Measurements from ENCODE around the gene RTTN. TPM values are rescaled to one million over a fixed set of nuclear protein-coding genes. Genes with fewer than 3 reads are reported as not detected.

RTTN gene
- total and polyA plus RNA-seq, 9 of the 15 experiments (the other 6 are each of a cell fraction or from before 2014, with no cell fraction given): 3.1 to 18.3 (median 10.6) TPM

DNA sequence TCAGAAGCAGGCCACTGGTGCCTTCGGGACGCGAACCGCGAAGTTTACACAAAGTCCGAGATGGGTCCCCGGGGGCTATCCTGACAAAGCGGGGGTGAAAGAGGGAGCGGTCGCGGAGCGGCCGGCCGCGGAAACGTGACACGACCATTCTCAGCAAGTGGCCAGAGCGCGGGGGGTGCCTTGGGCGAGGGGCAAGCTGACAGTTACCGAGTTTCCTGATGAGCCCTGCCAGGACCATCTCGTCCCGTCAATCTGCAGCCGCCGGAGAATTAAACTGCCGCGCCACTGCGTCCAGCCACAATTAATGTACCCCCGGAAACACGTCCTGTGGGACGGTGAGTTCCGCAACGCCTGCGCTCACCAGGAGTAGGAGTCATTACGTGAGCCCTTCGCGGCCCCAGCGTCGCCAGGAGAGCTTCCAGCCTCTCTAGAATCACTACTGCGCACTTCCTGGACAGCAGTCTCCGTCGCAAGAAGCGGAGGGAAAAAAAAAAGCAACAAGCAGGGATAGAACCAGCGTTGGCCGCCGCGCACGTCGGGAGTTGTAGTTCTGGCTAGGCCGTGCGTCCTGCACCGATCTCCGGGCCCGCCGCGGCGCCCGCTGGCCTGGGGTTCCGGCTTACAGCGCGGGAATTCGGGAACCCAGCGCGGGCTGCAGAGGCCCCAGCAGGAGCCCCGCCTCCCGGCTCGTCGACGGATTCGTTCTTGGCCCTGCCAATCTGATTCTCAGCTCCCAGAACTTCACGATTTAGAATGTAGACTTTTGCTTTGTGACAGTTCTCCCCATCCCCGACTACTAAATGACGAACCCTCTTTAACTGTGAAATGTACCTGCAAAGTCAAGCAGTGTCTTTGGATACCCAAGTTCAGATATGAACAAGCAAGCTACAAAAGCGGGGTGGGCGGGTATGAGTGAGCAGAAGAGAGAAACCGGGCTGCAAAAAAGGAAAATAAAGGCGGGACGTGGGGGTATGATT, at the start of gene RTTN (continued):
- TF ChIP-seq NR2C1 (IDR thresholded peaks at IDR 0.05) (0 out of 2 replicates have a peak, but pooled peaks have one; percentile 20), NR2C1 (tag; IDR thresholded peaks at IDR 0.05) (peak; percentile 23; the same call in 1 of the 2 replicates), ARID1B (IDR thresholded peaks at IDR 0.05) (no peak), ZNF75A (CRISPR knock-in tag; IDR thresholded peaks at IDR 0.05) (no peak), MYBL2 (IDR thresholded peaks at IDR 0.05; ENCODE audit: low read depth) (no peak), MYBL2 (CRISPR knock-in tag; IDR thresholded peaks at IDR 0.05; ENCODE audit: borderline replicate concordance) (no peak), ZNF175 (CRISPR knock-in tag; IDR thresholded peaks at IDR 0.05; ENCODE audit: low read depth) (no peak), ZNF764 (CRISPR knock-in tag; IDR thresholded peaks at IDR 0.05; ENCODE audit: low read depth) (no peak), NFXL1 (CRISPR knock-in tag; IDR thresholded peaks at IDR 0.05) (no peak), BDP1 (IDR thresholded peaks at IDR 0.05; ENCODE audit: insufficient read depth, insufficient read length) (no peak), ZNF124 (CRISPR knock-in tag; IDR thresholded peaks at IDR 0.05) (no peak), SRSF1 (IDR thresholded peaks at IDR 0.05; ENCODE audit: low read depth, low read length) (no peak), ZNF583 (CRISPR knock-in tag; IDR thresholded peaks at IDR 0.05) (no peak), PHTF2 (CRISPR knock-in tag; IDR thresholded peaks at IDR 0.05) (no peak), RBM15 (IDR thresholded peaks at IDR 0.05; ENCODE audit: insufficient read depth, low read length) (no peak), ATF7 (IDR thresholded peaks at IDR 0.05) (peak; percentile 75), HNRNPUL1 (IDR thresholded peaks at IDR 0.05; ENCODE audit: low read length) (no peak), ZNF586 (CRISPR knock-in tag; conservative IDR thresholded peaks at IDR 0.05) (no peak), PTRF (tag; IDR thresholded peaks at IDR 0.05) (no peak), SRSF9 (IDR thresholded peaks at IDR 0.05; ENCODE audit: borderline replicate concordance, low read depth, low read length) (no peak)
- TF ChIP-seq, protein P1, sequence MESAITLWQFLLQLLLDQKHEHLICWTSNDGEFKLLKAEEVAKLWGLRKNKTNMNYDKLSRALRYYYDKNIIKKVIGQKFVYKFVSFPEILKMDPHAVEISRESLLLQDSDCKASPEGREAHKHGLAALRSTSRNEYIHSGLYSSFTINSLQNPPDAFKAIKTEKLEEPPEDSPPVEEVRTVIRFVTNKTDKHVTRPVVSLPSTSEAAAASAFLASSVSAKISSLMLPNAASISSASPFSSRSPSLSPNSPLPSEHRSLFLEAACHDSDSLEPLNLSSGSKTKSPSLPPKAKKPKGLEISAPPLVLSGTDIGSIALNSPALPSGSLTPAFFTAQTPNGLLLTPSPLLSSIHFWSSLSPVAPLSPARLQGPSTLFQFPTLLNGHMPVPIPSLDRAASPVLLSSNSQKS (CRISPR knock-in tag; IDR thresholded peaks at IDR 0.05): no peak
- TF ChIP-seq, protein P2, sequence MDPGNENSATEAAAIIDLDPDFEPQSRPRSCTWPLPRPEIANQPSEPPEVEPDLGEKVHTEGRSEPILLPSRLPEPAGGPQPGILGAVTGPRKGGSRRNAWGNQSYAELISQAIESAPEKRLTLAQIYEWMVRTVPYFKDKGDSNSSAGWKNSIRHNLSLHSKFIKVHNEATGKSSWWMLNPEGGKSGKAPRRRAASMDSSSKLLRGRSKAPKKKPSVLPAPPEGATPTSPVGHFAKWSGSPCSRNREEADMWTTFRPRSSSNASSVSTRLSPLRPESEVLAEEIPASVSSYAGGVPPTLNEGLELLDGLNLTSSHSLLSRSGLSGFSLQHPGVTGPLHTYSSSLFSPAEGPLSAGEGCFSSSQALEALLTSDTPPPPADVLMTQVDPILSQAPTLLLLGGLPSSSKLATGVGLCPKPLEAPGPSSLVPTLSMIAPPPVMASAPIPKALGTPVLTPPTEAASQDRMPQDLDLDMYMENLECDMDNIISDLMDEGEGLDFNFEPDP (CRISPR knock-in tag; IDR thresholded peaks at IDR 0.05): no peak
- TF ChIP-seq, protein P3, sequence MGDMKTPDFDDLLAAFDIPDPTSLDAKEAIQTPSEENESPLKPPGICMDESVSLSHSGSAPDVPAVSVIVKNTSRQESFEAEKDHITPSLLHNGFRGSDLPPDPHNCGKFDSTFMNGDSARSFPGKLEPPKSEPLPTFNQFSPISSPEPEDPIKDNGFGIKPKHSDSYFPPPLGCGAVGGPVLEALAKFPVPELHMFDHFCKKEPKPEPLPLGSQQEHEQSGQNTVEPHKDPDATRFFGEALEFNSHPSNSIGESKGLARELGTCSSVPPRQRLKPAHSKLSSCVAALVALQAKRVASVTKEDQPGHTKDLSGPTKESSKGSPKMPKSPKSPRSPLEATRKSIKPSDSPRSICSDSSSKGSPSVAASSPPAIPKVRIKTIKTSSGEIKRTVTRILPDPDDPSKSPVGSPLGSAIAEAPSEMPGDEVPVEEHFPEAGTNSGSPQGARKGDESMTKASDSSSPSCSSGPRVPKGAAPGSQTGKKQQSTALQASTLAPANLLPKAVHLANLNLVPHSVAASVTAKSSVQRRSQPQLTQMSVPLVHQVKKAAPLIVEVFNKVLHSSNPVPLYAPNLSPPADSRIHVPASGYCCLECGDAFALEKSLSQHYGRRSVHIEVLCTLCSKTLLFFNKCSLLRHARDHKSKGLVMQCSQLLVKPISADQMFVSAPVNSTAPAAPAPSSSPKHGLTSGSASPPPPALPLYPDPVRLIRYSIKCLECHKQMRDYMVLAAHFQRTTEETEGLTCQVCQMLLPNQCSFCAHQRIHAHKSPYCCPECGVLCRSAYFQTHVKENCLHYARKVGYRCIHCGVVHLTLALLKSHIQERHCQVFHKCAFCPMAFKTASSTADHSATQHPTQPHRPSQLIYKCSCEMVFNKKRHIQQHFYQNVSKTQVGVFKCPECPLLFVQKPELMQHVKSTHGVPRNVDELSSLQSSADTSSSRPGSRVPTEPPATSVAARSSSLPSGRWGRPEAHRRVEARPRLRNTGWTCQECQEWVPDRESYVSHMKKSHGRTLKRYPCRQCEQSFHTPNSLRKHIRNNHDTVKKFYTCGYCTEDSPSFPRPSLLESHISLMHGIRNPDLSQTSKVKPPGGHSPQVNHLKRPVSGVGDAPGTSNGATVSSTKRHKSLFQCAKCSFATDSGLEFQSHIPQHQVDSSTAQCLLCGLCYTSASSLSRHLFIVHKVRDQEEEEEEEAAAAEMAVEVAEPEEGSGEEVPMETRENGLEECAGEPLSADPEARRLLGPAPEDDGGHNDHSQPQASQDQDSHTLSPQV (IDR thresholded peaks at IDR 0.05): no peak
